LHCN-M2 (cell line): ENCODE data around the gene TVP23A. TPM values are rescaled to one million over a fixed set of nuclear protein-coding genes. Genes with fewer than 3 reads are reported as not detected.

Experiments used
- total RNA-seq: library from RNA; depleted of rRNA; stranded (reverse); fragments of >200 nt; gene quantifications from 2 replicates; pipeline ENCODE4 v1.2.3, GENCODE V29; 2014; rRNA removed

TVP23A gene
- total RNA-seq, 1 experiment from 2014 or later = not detected

Other genes with a start within 250 kb of the TVP23A start
- gene EMP2, start 238.2 kb downstream of the TVP23A start, total RNA-seq = 56.7 and 61.8 TPM in 2 replicates
- not detected in 2 replicates for gene TEKT5, start 123.9 kb downstream of the TVP23A start, total RNA-seq
- 23.6 and 28.3 TPM in 2 replicates for gene NUBP1, start 75.0 kb downstream of the TVP23A start, total RNA-seq
- gene CIITA, start 58.4 kb upstream of the TVP23A start, total RNA-seq = 1.1 TPM in 2 replicates
- 50.7 and 62.3 TPM in 2 replicates for gene DEXI, start 123.7 kb upstream of the TVP23A start, total RNA-seq
- gene CLEC16A, start 125.8 kb upstream of the TVP23A start, total RNA-seq = 13.4 and 15.3 TPM in 2 replicates